GM12864 (cell line): ENCODE results near the gene KRT39.

Source experiments
- DNase-seq: peaks from one replicate; pipeline ENCODE4 v3.0.0-alpha.2; 2011; ENCODE audit warnings: low read depth
- H3K4me3 ChIP-seq: 2 replicates; pipeline ENCODE4 v1.5.1; 2011; ENCODE audit warnings: mild to moderate bottlenecking, low read depth, low read length, control low read depth
- TF ChIP-seq, protein P1 (sequence below): IDR thresholded peaks from 2 replicates; pipeline ENCODE4 v1.5.1; 2011; ENCODE audit warnings: low read depth, mild to moderate bottlenecking, moderate library complexity, low read length, control low read depth, inconsistent platforms; ENCODE audit errors: missing control alignments

The KRT39 gene

DNA sequence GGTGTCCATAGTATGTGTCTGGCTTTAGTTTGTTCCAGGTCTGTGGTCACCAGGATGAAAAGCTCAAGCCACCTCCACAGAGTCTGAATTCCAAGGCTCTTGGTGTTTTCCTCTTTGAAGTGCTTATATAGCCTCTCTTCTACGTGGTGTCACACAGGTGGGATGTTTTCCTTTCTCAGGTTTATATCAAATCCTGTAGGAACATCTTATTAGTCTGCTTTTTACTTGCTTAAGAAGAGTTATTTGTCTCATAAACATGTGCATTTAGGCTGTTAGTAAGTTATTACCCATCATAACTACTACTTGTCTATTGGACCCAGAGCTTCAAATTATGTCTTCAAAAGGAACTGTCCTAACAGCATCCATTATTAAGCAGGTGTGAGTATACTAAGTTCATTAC, at the start of gene KRT39:
Gene KRT39, minus strand, starts transcription at position 101 of the 400 bp plus-strand sequence. Its CDS starts 92 bp downstream, at position 9.
- no peak for DNase-seq
- TF ChIP-seq, protein P1, sequence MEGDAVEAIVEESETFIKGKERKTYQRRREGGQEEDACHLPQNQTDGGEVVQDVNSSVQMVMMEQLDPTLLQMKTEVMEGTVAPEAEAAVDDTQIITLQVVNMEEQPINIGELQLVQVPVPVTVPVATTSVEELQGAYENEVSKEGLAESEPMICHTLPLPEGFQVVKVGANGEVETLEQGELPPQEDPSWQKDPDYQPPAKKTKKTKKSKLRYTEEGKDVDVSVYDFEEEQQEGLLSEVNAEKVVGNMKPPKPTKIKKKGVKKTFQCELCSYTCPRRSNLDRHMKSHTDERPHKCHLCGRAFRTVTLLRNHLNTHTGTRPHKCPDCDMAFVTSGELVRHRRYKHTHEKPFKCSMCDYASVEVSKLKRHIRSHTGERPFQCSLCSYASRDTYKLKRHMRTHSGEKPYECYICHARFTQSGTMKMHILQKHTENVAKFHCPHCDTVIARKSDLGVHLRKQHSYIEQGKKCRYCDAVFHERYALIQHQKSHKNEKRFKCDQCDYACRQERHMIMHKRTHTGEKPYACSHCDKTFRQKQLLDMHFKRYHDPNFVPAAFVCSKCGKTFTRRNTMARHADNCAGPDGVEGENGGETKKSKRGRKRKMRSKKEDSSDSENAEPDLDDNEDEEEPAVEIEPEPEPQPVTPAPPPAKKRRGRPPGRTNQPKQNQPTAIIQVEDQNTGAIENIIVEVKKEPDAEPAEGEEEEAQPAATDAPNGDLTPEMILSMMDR, result no peak
- no peak within 1 kb of the TSS for H3K4me3 ChIP-seq

DNA sequence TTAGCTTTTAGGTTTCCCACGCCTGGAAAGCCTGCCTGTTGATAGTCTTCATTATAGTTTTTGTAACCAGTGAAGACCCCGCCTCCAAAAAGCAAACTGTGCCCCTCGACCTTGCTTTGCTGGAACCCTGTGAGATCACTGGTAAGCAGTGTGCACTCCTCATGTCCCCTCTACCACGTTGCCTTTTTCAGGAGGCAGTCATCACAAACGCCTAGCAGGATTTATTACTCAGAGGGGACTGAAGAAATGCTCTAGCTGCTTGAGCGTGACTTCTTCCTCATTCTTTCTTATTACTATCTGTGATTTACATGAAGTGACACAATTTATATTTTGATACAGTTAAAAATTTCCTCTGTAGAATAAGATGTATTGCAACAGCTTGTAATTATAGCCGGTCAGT, 48.7 kb upstream of the KRT39 start:
- TF ChIP-seq, protein P1, result no peak
- DNase-seq, result no peak
- no peak overlapping the region for H3K4me3 ChIP-seq

DNA sequence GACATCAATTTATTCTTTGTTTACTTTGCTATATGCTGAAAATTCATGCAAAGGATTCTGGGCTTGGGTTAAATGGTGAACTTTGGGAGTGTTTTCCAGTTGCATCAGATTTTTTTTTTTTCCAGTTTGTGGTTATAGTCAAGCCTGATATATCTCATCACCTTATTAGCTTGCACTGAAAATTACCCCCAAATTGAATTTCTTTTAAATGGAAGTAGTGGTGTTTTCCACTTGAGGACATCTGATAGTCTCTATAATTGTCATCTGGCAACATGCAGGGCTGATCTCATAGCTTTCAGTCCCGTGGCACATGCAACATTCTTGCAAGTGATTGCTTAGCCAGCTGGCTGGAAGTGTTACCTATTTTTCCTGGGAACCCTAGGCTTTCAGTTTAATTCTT, 46.9 kb upstream of the KRT39 start:
- H3K4me3 ChIP-seq, result no peak overlapping the region
- no peak for DNase-seq
- TF ChIP-seq, protein P1, result no peak

DNA sequence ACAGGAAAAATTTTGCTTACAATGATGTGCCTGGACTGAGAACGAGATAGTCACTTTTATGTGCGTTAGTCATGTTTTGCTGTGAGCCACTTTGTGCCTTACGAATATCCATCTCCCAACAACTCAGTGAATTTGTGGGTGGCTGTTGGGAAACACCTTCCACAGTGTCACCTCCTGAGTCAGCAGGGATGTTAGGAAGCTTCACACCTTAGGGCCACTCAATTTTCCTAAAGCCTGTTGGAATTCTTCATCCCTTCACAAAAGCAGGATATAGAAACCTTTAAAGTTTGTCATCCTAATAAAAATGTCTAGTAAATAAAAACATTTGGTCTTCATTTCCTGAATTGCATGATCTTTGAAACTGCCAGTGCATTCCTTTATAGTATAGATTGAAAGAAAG, 46.4 kb upstream of the KRT39 start:
- no peak for DNase-seq
- TF ChIP-seq, protein P1, result no peak
- no peak overlapping the region for H3K4me3 ChIP-seq

DNA sequence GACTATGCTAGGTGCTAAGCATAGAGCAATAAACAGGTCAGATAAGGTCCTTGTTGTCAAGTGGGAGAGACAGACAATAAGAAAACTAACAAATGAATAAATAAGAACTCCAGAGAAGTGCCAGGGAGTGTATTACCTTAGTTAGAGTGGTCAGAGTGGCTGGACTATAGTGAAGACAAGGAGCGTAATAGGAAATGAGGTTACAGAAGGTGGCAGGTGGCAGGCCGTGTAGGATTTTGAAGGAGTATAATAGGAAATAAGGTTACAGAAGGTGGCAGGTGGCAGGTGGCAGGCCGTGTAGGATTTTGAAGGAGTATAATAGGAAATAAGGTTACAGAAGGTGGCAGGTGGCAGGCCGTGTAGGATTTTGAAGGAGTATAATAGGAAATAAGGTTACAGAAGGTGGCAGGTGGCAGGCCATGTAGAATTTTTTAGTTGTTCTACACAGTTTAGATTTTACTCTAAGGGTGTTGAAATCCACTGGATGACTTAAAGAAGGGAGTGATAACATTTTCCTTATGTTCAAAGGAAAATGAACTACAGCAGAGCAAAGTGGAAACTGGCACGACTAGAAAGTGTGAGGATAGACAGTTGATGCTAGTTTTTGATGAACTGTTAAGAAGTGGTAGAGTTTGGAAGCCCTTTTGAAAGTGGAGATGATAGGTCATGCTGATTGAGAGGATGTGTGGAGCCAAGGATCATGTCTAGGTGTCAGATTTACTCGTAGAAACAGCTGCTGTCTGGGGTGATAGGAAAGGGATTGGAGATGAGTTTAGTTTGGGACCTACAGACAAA, 45.8 kb upstream of the KRT39 start:
- TF ChIP-seq, protein P1, result no peak
- no peak for DNase-seq
- no peak overlapping the region for H3K4me3 ChIP-seq

DNA sequence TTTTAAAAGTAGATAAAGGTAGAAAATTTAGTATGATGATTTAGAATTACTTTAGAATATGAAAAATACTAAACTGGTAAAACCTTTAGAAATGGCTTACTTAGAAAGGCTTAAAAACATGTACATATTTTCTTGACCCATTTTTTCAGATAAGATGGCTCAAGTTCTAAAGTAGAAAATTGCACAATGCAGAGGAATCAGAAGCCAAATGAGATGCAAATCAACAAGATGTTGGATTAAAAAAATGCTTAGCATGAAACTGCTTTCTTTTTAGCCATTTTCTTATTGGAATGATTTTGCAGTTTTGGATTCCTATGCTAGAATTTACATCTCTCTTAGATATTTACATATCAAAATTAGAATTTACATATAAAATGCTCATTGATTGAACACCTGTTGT, 43.7 kb upstream of the KRT39 start:
- no peak overlapping the region for H3K4me3 ChIP-seq
- TF ChIP-seq, protein P1, result no peak
- no peak for DNase-seq

DNA sequence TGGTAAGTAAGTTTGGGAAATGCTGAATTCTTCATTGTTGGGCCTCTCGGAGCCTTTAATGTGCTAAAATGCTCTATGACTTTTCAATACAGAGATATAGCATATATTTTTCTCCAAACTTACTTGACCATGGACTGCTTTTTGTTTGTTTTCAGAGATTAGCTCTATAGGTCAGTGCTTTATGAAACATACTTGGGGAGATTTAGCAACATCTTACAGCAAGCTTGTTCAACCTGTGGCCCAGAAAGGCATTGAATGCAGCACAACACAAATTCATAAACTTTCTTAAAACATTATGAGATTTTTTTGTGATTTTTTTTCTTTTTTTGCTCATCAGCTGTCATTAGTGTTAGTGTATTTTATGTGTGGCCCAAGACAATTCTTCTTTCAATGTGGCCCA, 43.2 kb upstream of the KRT39 start:
- TF ChIP-seq, protein P1, result no peak
- no peak overlapping the region for H3K4me3 ChIP-seq
- no peak for DNase-seq
